ENCODE data around the gene PTPRD.
"Not testable (repeated sequence)": the region's sequence is repeated elsewhere in the genome, so short reads cannot be mapped to it uniquely, and the experiment has no call there.

The PTPRD gene

GRCh38 chr9:9091387-9091786, 1521.4 kb downstream of the PTPRD start:
- Histone ChIP-seq H3K27ac (ENCODE audit: low read depth, low read length, severe bottlenecking) (no peak overlapping the region), H3K4me3 (ENCODE audit: extremely low read depth, insufficient read depth, low read length, poor library complexity, severe bottlenecking) (no peak overlapping the region), H3K9me3 (ENCODE audit: control insufficient read depth, low read length) (no peaks in the 10 kb centered on the region), H3K4me1 (ENCODE audit: control insufficient read depth, insufficient read depth, low read length, poor library complexity, severe bottlenecking) (no peaks in the 10 kb centered on the region), H3K36me3 (ENCODE audit: control insufficient read depth, insufficient read depth, low read length) (no peaks in the 10 kb centered on the region)

GRCh38 chr9:9079473-9079872, 1533.3 kb downstream of the PTPRD start:
- Histone ChIP-seq H3K4me1 (ENCODE audit: control insufficient read depth, insufficient read depth, low read length, poor library complexity, severe bottlenecking) (no peaks in the 10 kb centered on the region), H3K27ac (ENCODE audit: low read depth, low read length, severe bottlenecking) (no peak overlapping the region), H3K36me3 (ENCODE audit: control insufficient read depth, insufficient read depth, low read length) (no peaks in the 10 kb centered on the region), H3K9me3 (ENCODE audit: control insufficient read depth, low read length) (no peaks in the 10 kb centered on the region), H3K4me3 (ENCODE audit: extremely low read depth, insufficient read depth, low read length, poor library complexity, severe bottlenecking) (no peak overlapping the region)
- WGBS, 2 experiments (ENCODE audit: insufficient coverage in 2 of 2): 72 to 83% methylated on average over 1 to 2 of the region's 2 CpGs

GRCh38 chr9:9078301-9078700, 1534.5 kb downstream of the PTPRD start:
- H3K9me3 ChIP-seq (ENCODE audit: control insufficient read depth, low read length): no peaks in the 10 kb centered on the region
- no peaks in the 10 kb centered on the region for H3K4me1 ChIP-seq (ENCODE audit: control insufficient read depth, insufficient read depth, low read length, poor library complexity, severe bottlenecking)
- no peaks in the 10 kb centered on the region for H3K36me3 ChIP-seq (ENCODE audit: control insufficient read depth, insufficient read depth, low read length)
- WGBS, 2 experiments (ENCODE audit: insufficient coverage in 2 of 2): no CpG with 5 or more reads among the region's 1 CpG
- H3K4me3 ChIP-seq (ENCODE audit: extremely low read depth, insufficient read depth, low read length, poor library complexity, severe bottlenecking): no peak overlapping the region
- no peak overlapping the region for H3K27ac ChIP-seq (ENCODE audit: low read depth, low read length, severe bottlenecking)

DNA sequence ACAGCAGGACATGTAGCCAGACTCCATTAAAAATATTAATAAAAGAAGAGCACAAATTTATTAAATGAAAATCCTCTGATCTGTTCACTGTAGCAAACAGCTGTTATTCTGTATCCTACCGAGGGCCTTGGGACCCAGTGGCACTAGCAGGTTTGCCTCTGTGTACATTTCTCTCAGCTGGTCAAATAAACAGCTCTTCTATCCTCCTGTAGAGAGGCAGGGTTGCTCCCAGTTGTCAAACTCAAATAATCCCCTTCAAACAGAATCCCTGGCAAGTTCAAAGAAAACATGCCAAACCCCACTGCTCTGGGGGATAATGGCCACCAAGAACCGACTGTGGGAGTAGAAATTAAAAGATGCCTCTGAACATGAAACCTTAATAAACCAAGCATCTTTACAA, 1551.2 kb downstream of the PTPRD start:
- H3K36me3 ChIP-seq (ENCODE audit: control insufficient read depth, insufficient read depth, low read length): no peaks in the 10 kb centered on the region
- no peak overlapping the region for H3K27ac ChIP-seq (ENCODE audit: low read depth, low read length, severe bottlenecking)
- H3K9me3 ChIP-seq (ENCODE audit: control insufficient read depth, low read length): no peaks in the 10 kb centered on the region
- H3K4me3 ChIP-seq (ENCODE audit: extremely low read depth, insufficient read depth, low read length, poor library complexity, severe bottlenecking): no peak overlapping the region
- 84 to 100% methylated on average over 1 to 2 of the region's 2 CpGs for WGBS, 2 experiments (ENCODE audit: insufficient coverage in 2 of 2)
- H3K4me1 ChIP-seq (ENCODE audit: control insufficient read depth, insufficient read depth, low read length, poor library complexity, severe bottlenecking): no peaks in the 10 kb centered on the region

GRCh38 chr9:9054354-9054992, 1558.3 kb downstream of the PTPRD start:
- H3K9me3 ChIP-seq (ENCODE audit: control insufficient read depth, low read length): no peaks in the 10 kb centered on the region
- H3K4me1 ChIP-seq (ENCODE audit: control insufficient read depth, insufficient read depth, low read length, poor library complexity, severe bottlenecking): no peaks in the 10 kb centered on the region
- H3K36me3 ChIP-seq (ENCODE audit: control insufficient read depth, insufficient read depth, low read length): no peaks in the 10 kb centered on the region
- H3K27ac ChIP-seq (ENCODE audit: low read depth, low read length, severe bottlenecking): no peak overlapping the region
- no peak overlapping the region for H3K4me3 ChIP-seq (ENCODE audit: extremely low read depth, insufficient read depth, low read length, poor library complexity, severe bottlenecking)
- no CpG with 5 or more reads among the region's 3 CpGs for WGBS, 2 experiments (ENCODE audit: insufficient coverage in 2 of 2)

DNA sequence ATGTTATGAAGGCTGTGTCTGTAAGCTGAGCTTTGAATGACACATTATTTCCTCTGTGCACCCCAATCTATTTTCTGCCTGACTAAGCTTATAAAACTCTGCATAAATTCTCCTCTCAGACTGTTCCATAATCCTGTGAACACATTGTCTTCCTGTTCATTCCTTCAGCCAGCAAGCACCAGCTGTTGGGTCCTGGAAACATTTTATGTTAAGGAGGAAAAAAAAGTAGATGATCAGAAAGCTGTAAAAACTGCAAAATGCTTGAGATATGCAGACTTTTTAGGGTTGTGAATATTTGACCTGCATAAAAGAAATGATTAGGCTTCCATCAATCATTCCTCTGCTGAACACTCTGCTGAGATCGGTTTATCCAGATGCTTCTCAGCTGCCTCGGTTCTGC, 1567.2 kb downstream of the PTPRD start:
- Histone ChIP-seq H3K9me3 (ENCODE audit: control insufficient read depth, low read length) (no peaks in the 10 kb centered on the region), H3K36me3 (ENCODE audit: control insufficient read depth, insufficient read depth, low read length) (no peaks in the 10 kb centered on the region), H3K4me3 (ENCODE audit: extremely low read depth, insufficient read depth, low read length, poor library complexity, severe bottlenecking) (no peak overlapping the region), H3K27ac (ENCODE audit: low read depth, low read length, severe bottlenecking) (no peak overlapping the region), H3K4me1 (ENCODE audit: control insufficient read depth, insufficient read depth, low read length, poor library complexity, severe bottlenecking) (no peaks in the 10 kb centered on the region)
- WGBS, 2 experiments (ENCODE audit: insufficient coverage in 2 of 2): 90% methylated on average over 2 of the region's 2 CpGs; no CpG with 5 or more reads in 1 of the 2 experiments

GRCh38 chr9:9045072-9045471, 1567.7 kb downstream of the PTPRD start:
- 58 to 93% methylated on average over 2 of the region's 4 CpGs for WGBS, 2 experiments (ENCODE audit: insufficient coverage in 2 of 2)
- Histone ChIP-seq H3K36me3 (ENCODE audit: control insufficient read depth, insufficient read depth, low read length) (no peaks in the 10 kb centered on the region), H3K9me3 (ENCODE audit: control insufficient read depth, low read length) (no peaks in the 10 kb centered on the region), H3K27ac (ENCODE audit: low read depth, low read length, severe bottlenecking) (no peak overlapping the region), H3K4me3 (ENCODE audit: extremely low read depth, insufficient read depth, low read length, poor library complexity, severe bottlenecking) (no peak overlapping the region), H3K4me1 (ENCODE audit: control insufficient read depth, insufficient read depth, low read length, poor library complexity, severe bottlenecking) (no peaks in the 10 kb centered on the region)

GRCh38 chr9:9043788-9044187, 1569.0 kb downstream of the PTPRD start:
- H3K27ac ChIP-seq (ENCODE audit: low read depth, low read length, severe bottlenecking); H3K9me3 ChIP-seq (ENCODE audit: control insufficient read depth, low read length); H3K4me1 ChIP-seq (ENCODE audit: control insufficient read depth, insufficient read depth, low read length, poor library complexity, severe bottlenecking); H3K36me3 ChIP-seq (ENCODE audit: control insufficient read depth, insufficient read depth, low read length); H3K4me3 ChIP-seq (ENCODE audit: extremely low read depth, insufficient read depth, low read length, poor library complexity, severe bottlenecking): not testable (repeated sequence)
- 100% methylated on average over 1 of the region's 3 CpGs; no CpG with 5 or more reads in 1 of the 2 experiments for WGBS, 2 experiments (ENCODE audit: insufficient coverage in 2 of 2)

GRCh38 chr9:9041756-9042155, 1571.0 kb downstream of the PTPRD start:
- Histone ChIP-seq H3K4me3 (ENCODE audit: extremely low read depth, insufficient read depth, low read length, poor library complexity, severe bottlenecking) (no peak overlapping the region), H3K4me1 (ENCODE audit: control insufficient read depth, insufficient read depth, low read length, poor library complexity, severe bottlenecking) (no peaks in the 10 kb centered on the region), H3K27ac (ENCODE audit: low read depth, low read length, severe bottlenecking) (no peak overlapping the region), H3K36me3 (ENCODE audit: control insufficient read depth, insufficient read depth, low read length) (no peaks in the 10 kb centered on the region), H3K9me3 (ENCODE audit: control insufficient read depth, low read length) (no peaks in the 10 kb centered on the region)
- 80 to 100% methylated on average over 1 of the region's 3 CpGs for WGBS, 2 experiments (ENCODE audit: insufficient coverage in 2 of 2)

DNA sequence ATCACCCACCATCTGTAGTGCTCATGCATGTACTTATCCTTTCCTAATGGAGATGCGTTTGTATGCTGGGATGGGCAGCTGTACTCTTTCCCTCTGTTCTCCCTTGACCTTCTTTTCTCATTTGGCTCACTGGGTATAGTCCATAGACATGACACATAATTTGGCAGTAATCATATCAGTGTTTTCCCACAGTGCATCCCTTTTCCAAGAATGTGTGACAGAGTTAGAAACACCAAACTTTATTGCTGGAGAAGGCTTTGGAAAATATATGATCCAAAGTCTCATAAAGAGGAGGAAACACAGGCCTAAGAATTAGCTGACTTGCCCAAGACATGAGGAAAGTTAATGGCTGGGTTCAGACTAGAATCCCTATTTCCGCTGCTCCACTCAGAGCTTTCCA, 1579.8 kb downstream of the PTPRD start:
- no peaks in the 10 kb centered on the region for H3K36me3 ChIP-seq (ENCODE audit: control insufficient read depth, insufficient read depth, low read length)
- no peak overlapping the region for H3K4me3 ChIP-seq (ENCODE audit: extremely low read depth, insufficient read depth, low read length, poor library complexity, severe bottlenecking)
- no peaks in the 10 kb centered on the region for H3K9me3 ChIP-seq (ENCODE audit: control insufficient read depth, low read length)
- 100% methylated on average over 1 of the region's 2 CpGs; no CpG with 5 or more reads in 1 of the 2 experiments for WGBS, 2 experiments (ENCODE audit: insufficient coverage in 2 of 2)
- no peak overlapping the region for H3K27ac ChIP-seq (ENCODE audit: low read depth, low read length, severe bottlenecking)
- no peaks in the 10 kb centered on the region for H3K4me1 ChIP-seq (ENCODE audit: control insufficient read depth, insufficient read depth, low read length, poor library complexity, severe bottlenecking)

- WGBS, 2 experiments (ENCODE audit: insufficient coverage in 2 of 2): no CpG with 5 or more reads among the region's 3 CpGs
- H3K4me1 ChIP-seq (ENCODE audit: control insufficient read depth, insufficient read depth, low read length, poor library complexity, severe bottlenecking): no peaks in the 10 kb centered on the region
- H3K27ac ChIP-seq (ENCODE audit: low read depth, low read length, severe bottlenecking): no peak overlapping the region
- H3K9me3 ChIP-seq (ENCODE audit: control insufficient read depth, low read length): no peaks in the 10 kb centered on the region
- H3K36me3 ChIP-seq (ENCODE audit: control insufficient read depth, insufficient read depth, low read length): no peaks in the 10 kb centered on the region
- H3K4me3 ChIP-seq (ENCODE audit: extremely low read depth, insufficient read depth, low read length, poor library complexity, severe bottlenecking): no peak overlapping the region
Measured at GRCh38 chr9:9016597-9016996, 1596.2 kb downstream of the PTPRD start.

Measured in mesodermal cell (in vitro differentiated cells).